IPS-18c (cell line): ENCODE results near the gene TMEM44.
"Not testable (repeated sequence)": the region's sequence is repeated elsewhere in the genome, so short reads cannot be mapped to it uniquely, and the experiment has no call there.

Experiments used
- H3K4me3 ChIP-seq: 2 replicates; pipeline ENCODE4 v1.7.0; 2013; ENCODE audit warnings: low read depth, mild to moderate bottlenecking, low read length, moderate library complexity; ENCODE audit not compliant: insufficient read depth
- H3K9me3 ChIP-seq: one replicate; pipeline ENCODE4 v1.6.1; 2013; ENCODE audit warnings: mild to moderate bottlenecking, low read length, moderate library complexity; ENCODE audit not compliant: control insufficient read depth, insufficient read depth

TMEM44 gene

DNA sequence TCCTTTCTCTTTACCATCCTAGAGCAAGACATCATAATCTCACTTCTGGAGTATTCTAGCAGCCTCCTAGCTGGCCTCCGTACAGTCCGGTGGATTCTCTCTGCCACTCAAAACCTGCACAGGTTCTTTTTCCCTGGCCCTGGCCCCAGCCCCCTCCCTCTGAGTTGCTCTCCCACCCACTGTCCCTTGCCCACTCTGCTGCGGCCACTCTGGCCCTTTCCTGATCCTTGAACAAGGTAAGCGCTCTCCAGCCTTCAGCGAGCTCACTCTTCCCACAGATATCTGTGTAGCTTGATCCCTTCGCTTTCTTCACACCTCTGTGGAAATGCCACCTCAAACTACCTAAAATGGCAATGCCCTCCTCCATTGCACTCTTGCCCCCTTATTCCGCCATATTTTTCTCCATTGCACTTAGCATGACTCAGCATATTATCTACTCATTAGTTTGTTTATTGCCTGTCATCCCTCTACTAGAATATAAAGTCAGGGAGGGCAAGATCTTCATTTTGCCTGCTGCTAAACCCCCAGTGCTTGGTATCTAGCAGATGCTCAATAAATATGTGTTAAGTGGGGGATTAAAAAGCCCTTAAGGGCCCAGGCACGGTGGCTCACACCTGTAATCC, 80.8 kb downstream of the TMEM44 start:
- H3K9me3 ChIP-seq: no peaks in the 10 kb centered on the region
- no peak overlapping the region for H3K4me3 ChIP-seq

DNA sequence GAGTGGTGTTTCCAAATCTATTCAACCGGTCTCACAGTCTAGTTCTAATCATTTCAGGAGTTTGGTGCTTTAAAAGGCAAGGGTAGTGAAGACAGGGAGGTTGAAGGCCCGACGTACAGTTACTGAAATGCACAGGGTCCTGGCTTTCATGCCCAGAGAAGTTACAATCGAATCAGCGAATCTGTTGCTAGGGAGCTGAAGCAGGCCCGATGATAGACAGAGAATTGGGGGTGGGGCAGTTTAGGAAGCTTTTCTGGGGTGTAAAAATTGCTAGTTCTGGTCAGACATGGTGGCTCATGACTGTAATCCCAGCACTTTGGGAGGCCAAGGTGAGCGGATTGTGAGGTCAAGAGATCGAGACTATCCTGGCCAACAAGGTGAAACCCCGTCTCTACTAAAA, 83.4 kb downstream of the TMEM44 start:
- Histone ChIP-seq H3K9me3 (peaks cover 4% of the 10 kb centered on the region), H3K4me3 (no peak overlapping the region)

DNA sequence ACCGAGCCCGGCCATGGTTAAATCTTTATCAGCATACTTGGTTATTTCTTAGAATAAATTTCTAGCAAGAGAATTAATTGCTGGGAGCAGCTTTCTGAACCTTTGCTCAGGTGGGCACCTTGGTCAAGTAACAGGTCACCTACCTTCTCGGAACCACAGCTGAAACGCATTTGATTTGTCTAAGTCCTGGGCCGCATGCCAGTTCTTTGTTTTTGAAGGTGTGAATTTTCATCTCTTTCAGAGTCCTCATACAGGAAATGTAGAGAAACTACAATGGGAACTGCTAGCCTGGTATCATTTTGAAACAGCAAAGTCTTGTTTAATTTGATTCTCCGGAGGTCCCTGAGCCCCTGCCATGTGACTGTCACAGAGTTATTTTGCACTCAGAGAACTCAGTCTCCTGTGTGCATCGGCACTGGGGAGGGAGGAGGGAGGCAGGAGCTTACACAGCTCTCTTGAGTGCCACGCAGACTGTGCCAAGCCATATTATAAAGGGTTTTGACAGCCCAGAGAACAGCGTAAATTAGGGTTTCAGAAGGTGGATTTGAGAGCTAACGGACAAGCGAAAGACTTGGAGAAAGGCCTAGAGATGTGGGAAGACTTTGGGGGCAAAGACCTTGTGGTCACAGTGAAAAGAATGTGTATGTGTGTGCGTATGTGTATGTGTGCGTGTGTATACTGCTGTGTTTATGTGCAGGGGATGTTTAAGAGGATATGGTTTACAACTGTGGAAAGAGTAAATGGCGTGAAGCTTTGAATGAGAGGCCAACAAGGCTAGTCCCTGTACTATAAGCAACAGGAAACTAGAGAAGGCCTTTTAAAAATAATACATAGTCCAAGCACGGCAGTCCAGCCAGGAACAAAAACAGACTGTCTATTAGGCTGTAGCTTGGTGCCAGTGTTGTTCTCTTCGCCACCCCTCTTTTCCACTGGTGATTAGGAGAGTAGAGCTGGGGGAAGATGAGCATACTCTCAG, 84.6 kb downstream of the TMEM44 start:
- H3K9me3 ChIP-seq: peaks cover 4% of the 10 kb centered on the region
- no peak overlapping the region for H3K4me3 ChIP-seq

DNA sequence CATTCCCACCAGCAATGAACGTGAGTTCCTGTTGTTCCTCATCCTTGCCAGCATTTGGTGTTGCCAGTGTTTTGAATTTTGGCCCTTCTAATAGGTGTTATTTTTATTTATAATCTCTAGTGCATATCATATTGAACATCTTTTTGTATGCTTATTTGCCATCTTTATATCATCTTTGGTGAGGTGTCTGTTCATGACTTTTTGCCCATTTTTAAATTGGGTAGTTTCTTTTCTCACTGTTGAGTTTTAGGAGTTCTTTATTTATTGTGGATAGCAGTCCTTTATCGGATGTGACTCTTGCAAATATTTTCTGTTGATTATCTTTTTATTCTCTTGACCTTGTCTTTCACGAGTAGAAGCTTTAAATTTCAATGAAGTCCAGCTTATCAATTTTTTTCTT, 86.2 kb downstream of the TMEM44 start:
- peaks cover 4% of the 10 kb centered on the region for H3K9me3 ChIP-seq
- no peak overlapping the region for H3K4me3 ChIP-seq

DNA sequence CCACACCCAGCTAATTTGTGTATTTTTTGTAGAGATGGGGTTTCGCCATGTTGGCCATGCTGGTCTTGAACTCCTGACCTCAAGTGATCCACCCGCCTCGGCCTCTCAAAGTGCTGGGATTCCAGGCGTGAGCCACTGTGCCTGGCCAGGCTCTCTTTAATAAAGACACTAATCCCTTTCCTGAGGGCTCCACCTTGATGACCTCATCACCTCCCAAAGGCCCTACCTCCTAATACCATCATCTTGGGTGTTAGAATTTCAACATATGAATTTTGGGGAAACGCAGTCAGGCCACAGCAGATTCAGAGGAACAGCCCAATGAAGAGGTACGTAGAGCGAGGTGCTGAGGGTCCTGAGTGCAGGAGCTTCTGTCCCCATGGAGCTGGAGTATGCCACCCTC, 87.7 kb downstream of the TMEM44 start:
- not testable (repeated sequence) for H3K4me3 ChIP-seq, H3K9me3 ChIP-seq

DNA sequence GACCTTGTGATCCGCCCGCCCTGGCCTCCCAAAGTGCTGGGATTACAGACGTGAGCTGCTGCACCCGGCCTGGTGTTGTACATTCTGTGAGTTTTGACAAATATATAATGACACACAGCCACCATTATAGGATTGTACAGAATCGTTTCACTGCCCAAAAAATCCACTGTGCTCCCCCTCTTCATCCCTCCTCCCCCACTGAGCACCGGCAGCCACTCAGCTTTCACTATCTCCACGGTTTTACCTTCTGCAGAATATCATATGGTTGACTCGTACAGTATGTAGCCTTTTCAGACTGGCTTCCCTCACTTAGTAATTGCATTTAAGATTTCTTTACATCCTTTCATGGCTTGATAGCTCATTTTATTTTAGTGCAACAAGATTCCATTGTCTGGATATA, 89.7 kb downstream of the TMEM44 start:
- H3K4me3 ChIP-seq: no peak overlapping the region
- H3K9me3 ChIP-seq: peaks cover 4% of the 10 kb centered on the region

DNA sequence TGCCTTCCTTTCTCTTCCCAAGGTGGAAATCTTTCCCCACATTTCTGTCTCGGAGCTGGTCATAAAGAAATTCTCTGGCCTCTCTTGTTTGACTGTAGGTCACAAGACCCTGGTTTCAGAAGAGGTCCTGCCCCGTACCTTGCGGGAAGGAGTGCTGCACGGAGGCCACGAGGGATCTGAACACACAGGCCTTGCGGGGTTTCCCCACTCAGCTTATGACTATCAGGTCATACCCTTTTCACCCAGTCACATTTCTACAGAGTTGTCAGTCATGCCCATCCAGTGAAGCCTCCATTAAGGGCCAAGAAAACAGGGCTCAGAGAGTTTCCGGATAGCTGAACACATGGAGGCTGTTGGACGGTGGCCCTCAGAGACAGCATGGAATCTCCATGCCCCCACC, 91.7 kb downstream of the TMEM44 start:
- H3K9me3 ChIP-seq: peaks cover 4% of the 10 kb centered on the region
- no peak overlapping the region for H3K4me3 ChIP-seq

DNA sequence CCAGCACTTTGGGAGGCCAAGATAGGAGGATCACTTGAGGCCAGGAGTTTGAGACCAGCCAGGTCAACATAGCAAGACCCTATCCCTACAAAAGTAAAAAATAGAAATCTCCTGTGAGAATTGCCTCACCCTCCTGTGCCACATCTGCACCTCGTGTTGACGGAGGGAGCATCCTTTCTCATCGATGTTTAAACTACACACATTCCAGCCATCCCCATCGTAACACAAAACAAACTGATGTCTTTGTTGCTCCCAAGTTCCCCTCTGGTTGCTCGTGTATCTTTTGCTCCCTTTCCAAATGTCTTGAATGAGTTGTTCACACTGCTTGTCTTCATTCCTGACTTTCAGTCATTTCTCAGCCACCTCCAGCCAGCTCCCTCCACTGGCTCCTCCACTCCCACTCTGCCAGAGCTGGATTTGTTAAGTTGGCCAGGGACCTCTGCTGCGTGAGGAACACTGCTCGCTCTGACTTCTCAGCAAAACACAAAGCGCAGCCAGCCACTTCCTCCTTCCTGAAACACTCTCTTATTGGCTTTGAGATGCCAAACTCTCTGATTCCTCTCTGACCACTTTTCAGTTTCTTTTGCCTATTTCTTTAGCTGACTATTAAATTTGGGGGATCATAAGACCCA, 92.8 kb downstream of the TMEM44 start:
- Histone ChIP-seq H3K9me3 (no peaks in the 10 kb centered on the region), H3K4me3 (no peak overlapping the region)

DNA sequence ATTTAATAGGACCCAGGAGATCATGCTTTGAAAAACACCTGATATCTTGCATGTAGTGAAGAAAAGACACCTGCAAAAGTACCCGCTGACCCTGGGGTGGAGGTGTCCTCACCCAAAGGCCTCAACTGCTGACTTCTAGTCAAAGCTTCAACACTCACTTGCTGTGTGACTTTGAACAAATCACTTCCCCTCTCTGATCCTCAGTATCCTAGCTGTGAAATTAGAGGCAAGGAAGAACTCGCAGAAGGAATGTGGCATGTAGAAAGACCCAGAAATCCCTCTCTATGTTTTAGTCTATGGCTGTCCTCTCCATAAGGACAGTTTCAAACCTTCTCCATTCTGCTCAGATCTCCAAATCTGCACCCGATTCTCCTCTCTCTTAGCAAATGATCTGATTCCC, 93.7 kb downstream of the TMEM44 start:
- Histone ChIP-seq H3K9me3 (no peaks in the 10 kb centered on the region), H3K4me3 (no peak overlapping the region)

DNA sequence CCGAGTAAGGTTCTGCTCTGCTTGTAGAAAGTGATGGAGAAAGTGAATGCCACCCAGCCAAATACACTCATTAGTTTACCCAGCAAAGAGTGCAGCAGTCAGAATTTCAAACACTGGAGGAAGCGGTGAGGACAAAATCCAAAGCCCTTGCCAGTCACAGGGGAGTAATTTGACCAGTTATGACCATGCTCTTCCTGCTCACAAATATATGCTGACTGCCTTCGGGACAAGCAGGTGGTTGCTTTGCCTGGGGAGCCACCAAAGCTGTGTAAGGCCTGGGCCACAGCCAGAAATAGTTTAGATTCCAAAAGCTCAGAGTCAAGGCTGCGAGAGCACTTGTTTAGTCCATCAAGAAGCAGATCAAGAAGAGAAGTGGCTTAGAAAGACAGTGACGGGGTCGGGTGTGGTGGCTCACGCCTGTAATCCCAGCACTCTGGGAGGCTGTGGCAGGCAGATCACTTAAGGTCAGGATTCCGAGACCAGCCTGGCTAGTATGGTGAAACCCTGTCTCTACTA, 95.4 kb downstream of the TMEM44 start:
- no peak overlapping the region for H3K4me3 ChIP-seq
- H3K9me3 ChIP-seq: no peaks in the 10 kb centered on the region
